HepG2 (cell line): ENCODE measurements around the gene OR5AP2. TPM values are rescaled to one million over a fixed set of nuclear protein-coding genes. Genes with fewer than 3 reads are reported as not detected.

Experiments used
- ATAC-seq: fragments of 200-7000 bp; cut with Tn5 transposase; 3 replicates; pipeline ENCODE4 v1.9.1; 2020; ENCODE audit warnings: mild to moderate bottlenecking, moderate library complexity
- BruUV-seq: library from RNA; stranded (reverse); fragments of 400-500 nt; replicated peaks from 2 replicates; lab custom pipeline; 2021; lab: Mats Ljungman, UMichigan
- CTCF ChIA-PET: fragments of 300-600 bp; formaldehyde crosslinking; extraction: SDS; loops from one replicate; lab custom pipeline; 2021; ENCODE audit warnings: low total read pairs, inconsistent platforms, low intra/inter-chr PET ratio; lab: Yijun Ruan, JAX
- POLR2A ChIA-PET: fragments of 350-600 bp; sonication (Branson Sonifier 250); formaldehyde crosslinking; loops from one replicate; lab custom pipeline; 2020; ENCODE audit warnings: antibody characterized with exemption, inconsistent platforms; lab: Yijun Ruan, JAX
- DNase-seq: peaks from one replicate; pipeline ENCODE4 v3.0.0-alpha.2; 2015; ENCODE audit warnings: low spot score
- FAIRE-seq: peaks from 3 replicates; lab custom pipeline; 2011; peaks lifted over from hg19 to GRCh38; lab: Jason Lieb, UNC
- H2AFZ ChIP-seq: one replicate; pipeline ENCODE4 v1.6.1; 2011; ENCODE audit warnings: low read length, inconsistent platforms
- H3K27ac ChIP-seq: fragments of 300-600 bp; 3 replicates; pipeline ENCODE4 v1.8.0; 2011; ENCODE audit warnings: mixed run types, mild to moderate bottlenecking, mixed read lengths, low read length, inconsistent platforms; ENCODE audit not compliant: insufficient read depth; ENCODE audit errors: extremely low read length
- H3K27me3 ChIP-seq, 2 experiments: fragments of 200-600 bp in 1 of 2; 2 replicates in 1 of 2; 3 replicates in 1 of 2; pipeline versions ENCODE4 v1.6.0 to v1.8.0; 2011; ENCODE audit warnings: low read length in 2 of 2, mild to moderate bottlenecking in 2 of 2, moderate library complexity in 2 of 2, inconsistent platforms in 1 of 2; ENCODE audit not compliant: insufficient read depth in 2 of 2, control insufficient read depth in 1 of 2
- H3K36me3 ChIP-seq, 2 experiments: fragments of 200-600 bp in 1 of 2; replicated peaks in 1 of 2; 2 replicates in 1 of 2; 3 replicates in 1 of 2; pipeline versions ENCODE4 v1.5.1 to v1.8.0; 2011; ENCODE audit warnings: low read length in 2 of 2, inconsistent platforms in 1 of 2; ENCODE audit not compliant: insufficient read depth in 2 of 2, control insufficient read depth in 1 of 2
- H3K4me1 ChIP-seq: 2 replicates; pipeline ENCODE4 v1.5.1; 2012; ENCODE audit warnings: low read length, inconsistent platforms; ENCODE audit not compliant: insufficient read depth
- H3K4me2 ChIP-seq: 2 replicates; pipeline ENCODE4 v1.6.0; 2011; ENCODE audit warnings: low read depth, low read length, inconsistent platforms
- H3K4me3 ChIP-seq, 3 experiments: fragments of 200-600 bp in 1 of 3; sonication (generic), shearing (Covaris generic) in 1 of 3; replicated peaks in 1 of 3; 2 replicates each; pipeline ENCODE4 v1.5.1; 2011 to 2016; ENCODE audit warnings: low read length in 3 of 3, inconsistent platforms in 2 of 3, low read depth in 2 of 3, mild to moderate bottlenecking in 2 of 3, control low read depth in 1 of 3, mixed read lengths in 1 of 3; ENCODE audit not compliant: insufficient read depth in 1 of 3
- H3K79me2 ChIP-seq: one replicate; pipeline ENCODE4 v1.6.1; 2011; ENCODE audit warnings: low read length, inconsistent platforms; ENCODE audit not compliant: insufficient read depth
- H3K9ac ChIP-seq: 2 replicates; pipeline ENCODE4 v1.6.0; 2011; ENCODE audit warnings: mild to moderate bottlenecking, low read depth, low read length, inconsistent platforms; ENCODE audit not compliant: insufficient read depth
- H3K9me3 ChIP-seq: 2 replicates; pipeline ENCODE4 v1.5.1; 2012; ENCODE audit warnings: mild to moderate bottlenecking, low read length
- H4K20me1 ChIP-seq: 2 replicates; pipeline ENCODE4 v1.6.0; 2011; ENCODE audit warnings: inconsistent platforms, mild to moderate bottlenecking, low read length, moderate library complexity; ENCODE audit not compliant: insufficient read depth
- ADNP ChIP-seq: sonication (generic); formaldehyde crosslinking; IDR thresholded peaks from 2 replicates; pipeline ENCODE4 v1.4.0; 2020; ENCODE audit warnings: missing genetic modification reagents
- BATF2 ChIP-seq: sonication (generic); formaldehyde crosslinking; IDR thresholded peaks from 2 replicates; pipeline ENCODE4 v1.8.0; 2022; ENCODE audit warnings: mild to moderate bottlenecking, missing genetic modification reagents, moderate library complexity
- CEBPZ ChIP-seq: IDR thresholded peaks from 2 replicates; pipeline ENCODE4 v1.6.1; 2012; ENCODE audit warnings: low read length, improper control_type of control experiment
- DNMT3B ChIP-seq: conservative IDR thresholded peaks from 2 replicates; pipeline ENCODE4 v1.6.1; 2016; ENCODE audit warnings: missing biosample characterization, control low read depth
- FOSL2 ChIP-seq: sonication (generic); formaldehyde crosslinking; IDR thresholded peaks from 2 replicates; pipeline ENCODE4 v1.4.0; 2020; ENCODE audit warnings: missing genetic modification reagents
- IRF2 ChIP-seq: IDR thresholded peaks from 2 replicates; pipeline ENCODE4 v1.6.1; 2018; ENCODE audit warnings: missing genetic modification reagents, missing compliant biosample characterization
- NFKB2 ChIP-seq: sonication (generic); formaldehyde crosslinking; IDR thresholded peaks from 2 replicates; pipeline ENCODE4 v1.4.0; 2020; ENCODE audit warnings: missing genetic modification reagents, borderline replicate concordance
- PHF21A ChIP-seq: sonication (generic); formaldehyde crosslinking; IDR thresholded peaks from 2 replicates; pipeline ENCODE4 v1.5.0; 2020; ENCODE audit warnings: mild to moderate bottlenecking, missing genetic modification reagents
- TBL1XR1 ChIP-seq: fragments of 150-350 bp; IDR thresholded peaks from 2 replicates; pipeline ENCODE4 v1.6.1; 2014; ENCODE audit warnings: borderline replicate concordance, low read length; ENCODE audit not compliant: partially characterized antibody
- YEATS4 ChIP-seq: sonication (generic); formaldehyde crosslinking; IDR thresholded peaks from 2 replicates; pipeline ENCODE4 v1.4.0; 2020; ENCODE audit warnings: missing genetic modification reagents, borderline replicate concordance
- ZNF468 ChIP-seq: sonication (generic); formaldehyde crosslinking; IDR thresholded peaks from 2 replicates; pipeline ENCODE4 v1.8.0; 2022; ENCODE audit warnings: mild to moderate bottlenecking, moderate library complexity, missing genetic modification reagents
- ZNF749 ChIP-seq: sonication (generic); formaldehyde crosslinking; IDR thresholded peaks from 2 replicates; pipeline ENCODE4 v1.8.0; 2022; ENCODE audit warnings: mild to moderate bottlenecking, missing genetic modification reagents, moderate library complexity, borderline replicate concordance
- WGBS: methylation state at CpG from one replicate; pipeline ENCODE4 v1.1.6; 2017; ENCODE audit warnings: low lambda C conversion rate; 5-methylcytosine and 5-hydroxymethylcytosine counted together
- in situ Hi-C: cut with HindIII; loops from 2 replicates; pipeline ENCODE4 v1.10.0; 2017; ENCODE audit warnings: low pct_unique_long_range_greater_than_20kb; ENCODE audit not compliant: extremely low pct_ligation_motif_present
- intact Hi-C: fragments of 100-400 bp; cut with micrococcal nuclease; formaldehyde crosslinking; loops from one replicate; pipeline ENCODE4 v1.10.0; 2022; ENCODE audit not compliant: unreplicated experiment
- polyA plus RNA-seq, 8 experiments: library from polyadenylated mRNA; depleted of rRNA in 3 of 8; stranded (reverse) in 7 of 8; unstranded in 1 of 8; fragments of >200 nt; fragmentation: Illumina TruSeq in 4 of 8; extraction: Trizol in 4 of 8; gene quantifications; 2 replicates each; pipeline versions ENCODE4 v1.2.1 to v1.2.3, GENCODE V29; 2011 to 2016; ENCODE audit warnings: low read depth in 4 of 8, missing spikeins in 1 of 8, mixed read lengths in 1 of 8; ENCODE audit not compliant: insufficient read depth in 1 of 8
- total RNA-seq, 5 experiments: library from RNA; depleted of rRNA; stranded (reverse); fragments of >200 nt; fragmentation: Illumina TruSeq; extraction: Trizol; gene quantifications; 2 replicates each; pipeline ENCODE4 v1.2.3, GENCODE V29; 2016; ENCODE audit warnings: low read depth in 1 of 5

Gene OR5AP2
- total and polyA plus RNA-seq, 2 of the 13 experiments (the other 11 are each of a cell fraction or from before 2014, with no cell fraction given) = not detected

- BruUV-seq = no TSS peak
- Histone ChIP-seq H3K27me3 (no peaks in the 10 kb centered on the region), H3K4me3 (no peak overlapping the region), H3K79me2 (no peaks in the 10 kb centered on the region), H3K27ac (no peak overlapping the region), H3K4me1 (no peaks in the 10 kb centered on the region), H3K4me2 (no peak overlapping the region), H3K36me3 (no peaks in the 10 kb centered on the region), H4K20me1 (no peaks in the 10 kb centered on the region), H3K9ac (no peak overlapping the region), H2AFZ (no peak overlapping the region), H3K9me3 (no peaks in the 10 kb centered on the region; the same call in 1 of the 2 replicates)
- in situ Hi-C loops = no loop called here
- FAIRE-seq (no peak), ATAC-seq (no peak), DNase-seq (no peak)
- WGBS = 0% methylated on average over 3 of the region's 3 CpGs
- TF ChIP-seq FOSL2 (CRISPR knock-in tag) (no peak), PHF21A (CRISPR knock-in tag) (no peak), NFKB2 (CRISPR knock-in tag) (no peak), IRF2 (CRISPR knock-in tag) (no peak)
- CTCF ChIA-PET = no interaction called here
- intact Hi-C loops = no loop called here
- POLR2A ChIA-PET = no interaction called here
Measured at GRCh38 chr11:56637500-56637899, 4.7 kb downstream of the OR5AP2 start.

DNA sequence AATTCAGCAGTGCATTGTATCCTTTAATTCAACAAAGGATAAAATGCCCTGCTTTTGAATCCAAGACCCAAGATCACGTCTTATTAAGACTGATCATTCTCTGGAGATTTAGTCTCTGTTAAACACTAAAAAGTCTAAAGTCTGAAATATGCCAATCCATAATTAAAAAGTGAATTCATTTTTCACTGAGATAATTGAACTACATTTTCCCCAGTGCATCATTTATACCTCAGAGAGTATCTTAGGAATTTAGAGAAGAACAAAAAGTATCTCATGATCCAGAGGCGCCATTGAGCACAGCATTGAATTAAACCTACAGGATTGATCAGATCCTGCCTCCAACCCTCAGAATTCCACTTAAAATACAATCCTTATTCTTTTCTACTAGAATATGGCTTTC lies 5.4 kb downstream of the OR5AP2 start:
- POLR2A ChIA-PET = no interaction called here
- DNase-seq (no peak), FAIRE-seq (no peak), ATAC-seq (no peak)
- in situ Hi-C loops = no loop called here
- Histone ChIP-seq H3K27me3 (no peaks in the 10 kb centered on the region), H3K27ac (no peak overlapping the region), H3K4me1 (no peaks in the 10 kb centered on the region), H3K9me3 (no peaks in the 10 kb centered on the region; the same call in 1 of the 2 replicates), H3K36me3 (no peaks in the 10 kb centered on the region), H3K9ac (no peak overlapping the region), H3K4me3 (no peak overlapping the region), H4K20me1 (no peaks in the 10 kb centered on the region)
- intact Hi-C loops = no loop called here
- 0% methylated on average over 2 of the region's 2 CpGs for WGBS
- BruUV-seq = no TSS peak
- TF ChIP-seq CEBPZ (no peak), YEATS4 (CRISPR knock-in tag) (no peak), TBL1XR1 (no peak), BATF2 (CRISPR knock-in tag) (no peak), DNMT3B (CRISPR knock-in tag) (no peak), ZNF749 (CRISPR knock-in tag) (no peak), ADNP (CRISPR knock-in tag) (no peak), ZNF468 (CRISPR knock-in tag) (no peak)
- TF ChIP-seq, all 625 proteins: peak for 0
- Histone ChIP-seq H2AFZ (no peak overlapping the region), H3K4me2 (no peak overlapping the region), H3K79me2 (no peaks in the 10 kb centered on the region)
- CTCF ChIA-PET = no interaction called here
